ENCODE measurements around the gene CHEK1.

DNA sequence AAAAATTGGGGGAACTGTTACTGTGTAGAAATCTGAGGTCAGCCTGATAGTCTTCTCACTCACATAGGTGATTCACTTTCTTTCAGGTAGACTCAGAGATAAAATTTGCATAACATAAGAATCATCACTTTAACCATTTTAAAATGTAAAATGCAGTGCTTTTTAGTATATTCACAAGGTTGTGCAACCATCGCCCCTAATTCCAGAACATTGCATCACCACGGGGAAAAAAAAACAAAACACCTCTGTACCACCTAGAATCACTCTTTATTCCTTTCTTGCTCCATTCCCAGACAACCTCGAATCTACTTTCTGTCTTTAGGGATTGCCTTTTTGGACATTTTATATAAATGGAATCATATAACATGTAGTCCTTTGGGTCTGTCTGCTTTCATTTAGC lies 20.9 kb downstream of the CHEK1 start:
- TF ChIP-seq, protein P1, sequence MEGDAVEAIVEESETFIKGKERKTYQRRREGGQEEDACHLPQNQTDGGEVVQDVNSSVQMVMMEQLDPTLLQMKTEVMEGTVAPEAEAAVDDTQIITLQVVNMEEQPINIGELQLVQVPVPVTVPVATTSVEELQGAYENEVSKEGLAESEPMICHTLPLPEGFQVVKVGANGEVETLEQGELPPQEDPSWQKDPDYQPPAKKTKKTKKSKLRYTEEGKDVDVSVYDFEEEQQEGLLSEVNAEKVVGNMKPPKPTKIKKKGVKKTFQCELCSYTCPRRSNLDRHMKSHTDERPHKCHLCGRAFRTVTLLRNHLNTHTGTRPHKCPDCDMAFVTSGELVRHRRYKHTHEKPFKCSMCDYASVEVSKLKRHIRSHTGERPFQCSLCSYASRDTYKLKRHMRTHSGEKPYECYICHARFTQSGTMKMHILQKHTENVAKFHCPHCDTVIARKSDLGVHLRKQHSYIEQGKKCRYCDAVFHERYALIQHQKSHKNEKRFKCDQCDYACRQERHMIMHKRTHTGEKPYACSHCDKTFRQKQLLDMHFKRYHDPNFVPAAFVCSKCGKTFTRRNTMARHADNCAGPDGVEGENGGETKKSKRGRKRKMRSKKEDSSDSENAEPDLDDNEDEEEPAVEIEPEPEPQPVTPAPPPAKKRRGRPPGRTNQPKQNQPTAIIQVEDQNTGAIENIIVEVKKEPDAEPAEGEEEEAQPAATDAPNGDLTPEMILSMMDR (IDR thresholded peaks at IDR 0.05; ENCODE audit: extremely low read depth in 1 of 2, insufficient read depth in 1 of 2, low read depth in 1 of 2, low read length in 2 of 2), result no peak
- TF ChIP-seq POLR2AphosphoS5 (IDR thresholded peaks at IDR 0.05; ENCODE audit: insufficient read depth, low read depth, low read length) (no peak), MYC (IDR thresholded peaks at IDR 0.05; ENCODE audit: low read depth, low read length) (no peak), EZH2 (IDR thresholded peaks at IDR 0.05; ENCODE audit: borderline replicate concordance, low read depth, low read length, severe bottlenecking) (no peak), POLR2A (IDR thresholded peaks at IDR 0.05; ENCODE audit: low read depth, low read length) (no peak), FOS (IDR thresholded peaks at IDR 0.05; ENCODE audit: borderline replicate concordance, insufficient read depth, low read length) (no peak)
- TF ChIP-seq, protein P2, sequence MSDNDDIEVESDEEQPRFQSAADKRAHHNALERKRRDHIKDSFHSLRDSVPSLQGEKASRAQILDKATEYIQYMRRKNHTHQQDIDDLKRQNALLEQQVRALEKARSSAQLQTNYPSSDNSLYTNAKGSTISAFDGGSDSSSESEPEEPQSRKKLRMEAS (IDR thresholded peaks at IDR 0.05; ENCODE audit: insufficient read depth, insufficient read length), result no peak
